Uterus (tissue), 4 donors: ENCODE results near the gene TRMT61B. TPM values are rescaled to one million over a fixed set of nuclear protein-coding genes. Genes with fewer than 3 reads are reported as not detected.

Experiments
- DNase-seq, 2 donors: peaks; one replicate each; pipeline ENCODE4 v3.0.0-alpha.2; 2019 to 2020
- H3K27ac ChIP-seq, 2 donors: fragments of 200-600 bp; sonication (generic); 1 replicate in 1 of 2; 2 replicates in 1 of 2; pipeline ENCODE4 v1.5.1; 2016 to 2018
- H3K27me3 ChIP-seq, 2 donors: fragments of 200-600 bp; sonication (generic); one replicate each; pipeline ENCODE4 v1.5.1; 2018 to 2019; ENCODE audit warnings: control low read depth in 1 of 2
- H3K36me3 ChIP-seq, 2 donors: fragments of 200-600 bp; sonication (generic); one replicate each; pipeline ENCODE4 v1.5.1; 2019; ENCODE audit warnings: control low read depth in 1 of 2
- H3K4me1 ChIP-seq, 2 donors: fragments of 200-600 bp; sonication (generic); one replicate each; pipeline ENCODE4 v1.5.1; 2018 to 2019; ENCODE audit warnings: control low read depth in 1 of 2
- H3K4me3 ChIP-seq, 2 donors: fragments of 200-600 bp; sonication (generic); 1 replicate in 1 of 2; 2 replicates in 1 of 2; pipeline ENCODE4 v1.5.1; 2018 to 2019; ENCODE audit warnings: mild to moderate bottlenecking in 1 of 2
- H3K9me3 ChIP-seq, 2 donors: fragments of 200-600 bp; sonication (generic); one replicate each; pipeline ENCODE4 v1.5.1; 2019; ENCODE audit warnings: control low read depth in 1 of 2
- CTCF ChIP-seq, 4 experiments: fragments of 200-600 bp in 2 of 4; fragments of 450-650 bp in 2 of 4; sonication (generic) in 2 of 4; IDR thresholded peaks; one replicate each; pipeline ENCODE4 v1.5.1; 2016 to 2019; ENCODE audit warnings: antibody characterized with exemption in 4 of 4, mild to moderate bottlenecking in 2 of 4, moderate library complexity in 1 of 4
- POLR2A ChIP-seq, 2 donors: fragments of 450-650 bp; IDR thresholded peaks; one replicate each; pipeline ENCODE4 v1.6.1; 2016; ENCODE audit warnings: antibody characterized with exemption in 2 of 2, mild to moderate bottlenecking in 1 of 2, moderate library complexity in 1 of 2
- intact Hi-C: fragments of 100-400 bp; cut with DNase I; formaldehyde crosslinking; loops from one replicate; pipeline ENCODE4 v1.15.1; 2023; ENCODE audit warnings: low total_unique reads
- total RNA-seq, 4 donors: library from RNA; depleted of rRNA in 3 of 4; stranded (reverse); fragments of >200 nt in 3 of 4; gene quantifications; one replicate each; pipeline versions ENCODE4 v1.1.0 to v1.2.4, GENCODE V29; 2014 to 2023
- donor health status: DM: yes; HTN: yes; CAD: no.

The TRMT61B gene
- total RNA-seq, 4 donors from 2014 or later = 14.1 to 25.6 (median 22.5) TPM

DNA sequence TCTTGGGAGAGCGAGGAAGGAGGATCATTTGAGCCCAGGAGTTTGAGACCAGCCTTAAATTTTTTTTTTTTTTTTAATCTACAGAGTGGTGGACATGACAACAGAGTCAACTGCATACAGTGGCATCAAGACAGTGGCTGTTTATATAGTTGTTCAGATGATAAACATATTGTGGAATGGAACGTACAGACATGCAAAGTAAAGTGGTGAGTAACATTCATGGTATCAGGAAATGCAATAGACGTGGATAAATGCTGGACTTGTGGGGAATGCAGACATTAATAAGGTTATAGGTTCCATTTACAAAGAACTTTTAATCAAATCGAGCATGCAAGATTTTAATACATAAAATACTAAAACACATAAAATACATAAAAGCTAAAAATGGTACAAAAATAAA lies 36.3 kb upstream of the TRMT61B start:
- H3K4me1 ChIP-seq = no peaks in the 10 kb centered on the region
- no peak for DNase-seq
- no peaks in the 10 kb centered on the region for H3K36me3 ChIP-seq
- H3K27ac ChIP-seq = no peak overlapping the region
- no peak overlapping the region for H3K4me3 ChIP-seq
- H3K9me3 ChIP-seq = no peaks in the 10 kb centered on the region
- H3K27me3 ChIP-seq = no peaks in the 10 kb centered on the region
- no peak for TF ChIP-seq CTCF (IDR thresholded peaks at IDR 0.05)
- TF ChIP-seq POLR2A (IDR thresholded peaks at IDR 0.05) = no peak
- intact Hi-C loops = no loop called here

DNA sequence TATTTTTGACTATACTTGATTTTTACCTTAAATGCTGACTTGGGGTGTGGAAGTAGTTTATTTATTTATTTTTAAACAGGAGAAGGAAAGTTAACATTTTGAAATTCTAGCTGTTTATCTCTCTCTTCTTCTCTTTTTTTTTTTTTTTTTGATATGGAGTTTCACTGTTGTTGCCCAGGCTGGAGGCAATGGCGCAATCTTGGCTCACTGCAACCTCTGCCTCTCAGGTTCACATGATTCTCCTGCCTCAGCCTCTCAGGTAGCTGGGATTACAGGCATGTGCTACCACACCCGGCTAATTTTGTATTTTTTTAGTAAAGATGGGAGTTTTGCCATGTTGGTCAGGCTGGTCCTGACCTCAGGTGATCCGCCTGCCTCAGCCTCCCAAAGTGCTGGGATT lies 35.4 kb upstream of the TRMT61B start:
- no peak for TF ChIP-seq POLR2A (IDR thresholded peaks at IDR 0.05)
- no peak for TF ChIP-seq CTCF (IDR thresholded peaks at IDR 0.05)
- H3K27ac ChIP-seq = no peak overlapping the region
- H3K4me3 ChIP-seq = no peak overlapping the region
- H3K4me1 ChIP-seq = no peaks in the 10 kb centered on the region
- H3K36me3 ChIP-seq = no peaks in the 10 kb centered on the region
- intact Hi-C loops = no loop called here
- no peak for DNase-seq
- no peaks in the 10 kb centered on the region for H3K9me3 ChIP-seq
- no peaks in the 10 kb centered on the region for H3K27me3 ChIP-seq

GRCh38 chr2:28904802-28905457 lies 34.8 kb upstream of the TRMT61B start:
- Histone ChIP-seq H3K9me3 (no peaks in the 10 kb centered on the region), H3K27ac (no peak overlapping the region), H3K27me3 (no peaks in the 10 kb centered on the region), H3K4me3 (no peak overlapping the region), H3K4me1 (no peaks in the 10 kb centered on the region), H3K36me3 (no peaks in the 10 kb centered on the region)
- DNase-seq = no peak
- intact Hi-C loops = no loop called here
- TF ChIP-seq POLR2A (IDR thresholded peaks at IDR 0.05) = no peak
- no peak for TF ChIP-seq CTCF (IDR thresholded peaks at IDR 0.05)

- no peaks in the 10 kb centered on the region for H3K27me3 ChIP-seq
- H3K36me3 ChIP-seq = no peaks in the 10 kb centered on the region
- H3K27ac ChIP-seq = no peak overlapping the region
- H3K9me3 ChIP-seq = no peaks in the 10 kb centered on the region
- H3K4me3 ChIP-seq = no peak overlapping the region
- H3K4me1 ChIP-seq = no peaks in the 10 kb centered on the region
- no peak for TF ChIP-seq POLR2A (IDR thresholded peaks at IDR 0.05)
- TF ChIP-seq CTCF (IDR thresholded peaks at IDR 0.05) = no peak
- no peak for DNase-seq
- intact Hi-C loops = no loop called here
Measured at GRCh38 chr2:28904295-28904694, 34.2 kb upstream of the TRMT61B start.

- no peak overlapping the region for H3K27ac ChIP-seq
- H3K4me1 ChIP-seq = peaks cover 0 to 6% of the 10 kb centered on the region in 2 donors
- TF ChIP-seq CTCF (IDR thresholded peaks at IDR 0.05) (no peak), POLR2A (IDR thresholded peaks at IDR 0.05) (no peak)
- H3K27me3 ChIP-seq = no peaks in the 10 kb centered on the region
- DNase-seq = no peak
- no peaks in the 10 kb centered on the region for H3K9me3 ChIP-seq
- no peak overlapping the region for H3K4me3 ChIP-seq
- H3K36me3 ChIP-seq = no peaks in the 10 kb centered on the region
- intact Hi-C loops = no loop called here
Measured at GRCh38 chr2:28902584-28902983, 32.5 kb upstream of the TRMT61B start.
